Measurements from ENCODE around the gene IRS4.

GRCh38 chrX:108772549-108772948, 36.2 kb upstream of the IRS4 start:
- no peak for TF ChIP-seq CTCF (IDR thresholded peaks at IDR 0.05)
- no peak for TF ChIP-seq POLR2AphosphoS5 (IDR thresholded peaks at IDR 0.05; ENCODE audit: insufficient read depth in 1 of 2, low read depth in 1 of 2)
